HG03196 (cell line): ENCODE measurements around the gene HDAC7.
"Not testable (repeated sequence)": the region's sequence is repeated elsewhere in the genome, so short reads cannot be mapped to it uniquely, and the experiment has no call there.

ENCODE experiments used
- ATAC-seq: cut with Tn5 transposase; IDR thresholded peaks from one replicate; pipeline ENCODE4 v1.9.1; 2021; ENCODE audit not compliant: unreplicated experiment

HDAC7 gene

DNA sequence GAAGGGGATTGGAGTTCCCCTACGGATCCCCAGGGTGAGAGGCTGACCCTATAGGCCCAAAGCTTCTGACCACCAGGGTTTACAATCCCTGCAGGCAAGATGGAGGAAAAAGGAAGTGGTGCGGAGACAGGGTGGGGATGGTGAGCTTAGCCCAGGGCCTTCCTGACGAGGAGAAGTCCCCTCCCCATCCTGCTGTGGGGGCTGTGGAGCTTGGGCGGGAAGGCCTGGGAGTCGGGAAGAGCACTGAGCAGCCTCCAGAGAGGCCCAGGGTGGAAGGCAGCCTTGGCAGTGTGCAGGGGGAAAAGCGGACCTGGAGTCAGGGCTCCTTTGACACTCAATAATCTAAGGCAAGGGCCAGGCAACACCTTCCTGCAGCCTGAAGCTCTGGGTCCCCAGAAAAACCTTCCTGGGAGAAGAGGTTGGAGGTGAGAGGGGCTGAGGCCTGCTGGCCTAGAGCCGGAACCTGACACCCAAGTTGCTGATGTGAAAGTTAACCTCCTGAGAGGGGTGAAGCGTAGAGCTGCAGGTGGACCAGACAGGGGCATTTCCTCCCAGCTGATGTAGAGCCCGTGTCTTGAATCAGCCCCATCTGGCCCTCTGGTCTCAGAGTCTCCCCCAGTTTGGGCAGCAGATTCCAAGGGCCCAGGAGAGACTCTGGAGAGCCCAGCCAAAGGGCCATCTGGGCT is 6.0 kb downstream of the HDAC7 start:
- peak; percentile 39 for ATAC-seq

GRCh38 chr12:47812797-47813510 is 6.7 kb downstream of the HDAC7 start:
- ATAC-seq = peak; percentile 65

GRCh38 chr12:47811581-47812484 is 7.9 kb downstream of the HDAC7 start:
- no peak for ATAC-seq

DNA sequence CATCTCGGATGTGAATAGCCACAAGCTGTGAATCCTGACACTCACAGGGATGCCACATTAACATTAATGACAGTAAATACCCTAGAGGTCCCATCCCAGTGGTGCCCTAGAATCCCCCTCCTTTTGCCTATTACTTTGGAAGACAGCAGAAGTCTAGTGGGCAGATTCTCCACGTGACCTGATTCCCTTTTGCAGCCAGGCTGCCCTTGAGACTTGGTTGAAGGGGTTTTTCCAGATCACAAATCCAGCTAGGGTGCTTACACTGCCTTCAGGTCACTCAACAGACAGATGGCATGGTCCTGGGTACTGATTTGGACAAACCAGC is 8.7 kb downstream of the HDAC7 start:
- ATAC-seq = no peak

DNA sequence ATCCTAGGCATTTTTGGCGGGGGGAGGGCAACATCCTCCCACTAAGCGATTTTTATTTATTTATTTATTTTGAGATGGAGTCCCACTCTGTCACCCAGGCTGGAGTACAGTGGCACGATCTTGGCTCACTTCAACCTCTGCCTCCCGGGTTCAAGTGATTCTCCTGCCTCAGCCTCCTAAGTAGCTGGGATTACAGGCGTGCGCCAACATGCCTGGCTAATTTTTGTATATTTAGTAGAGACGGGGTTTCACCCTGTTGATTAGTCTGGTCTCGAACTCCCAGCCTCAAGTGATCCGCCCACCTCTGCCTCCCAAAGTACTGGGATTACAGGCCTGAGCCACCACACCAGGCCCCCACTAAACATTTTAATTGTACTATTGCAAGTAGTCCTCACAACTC is 10.2 kb downstream of the HDAC7 start:
- ATAC-seq = not testable (repeated sequence)

- no peak for ATAC-seq
Measured at GRCh38 chr12:47808574-47809365, 10.9 kb downstream of the HDAC7 start.

DNA sequence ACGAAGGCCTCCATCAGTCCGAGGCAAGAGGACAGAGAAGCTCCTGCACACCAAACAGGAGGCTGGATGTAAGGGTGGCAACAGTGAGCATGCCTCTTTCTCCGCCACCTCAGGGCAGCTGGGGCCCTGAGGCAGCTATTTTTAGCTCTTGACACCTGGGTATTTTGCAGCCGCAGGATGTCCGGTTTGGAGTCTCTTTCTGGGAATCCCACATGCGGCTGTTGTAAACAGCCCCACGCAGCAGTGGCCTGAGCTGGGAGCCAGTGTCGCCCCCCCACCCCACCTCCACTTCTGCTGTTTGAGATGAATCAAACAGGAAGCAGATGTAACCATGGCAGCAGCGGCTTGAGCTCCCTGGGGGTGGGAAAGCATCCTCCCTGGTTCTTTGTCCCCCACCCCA is 11.7 kb downstream of the HDAC7 start:
- no peak for ATAC-seq

GRCh38 chr12:47807338-47807737 is 12.4 kb downstream of the HDAC7 start:
- no peak for ATAC-seq

DNA sequence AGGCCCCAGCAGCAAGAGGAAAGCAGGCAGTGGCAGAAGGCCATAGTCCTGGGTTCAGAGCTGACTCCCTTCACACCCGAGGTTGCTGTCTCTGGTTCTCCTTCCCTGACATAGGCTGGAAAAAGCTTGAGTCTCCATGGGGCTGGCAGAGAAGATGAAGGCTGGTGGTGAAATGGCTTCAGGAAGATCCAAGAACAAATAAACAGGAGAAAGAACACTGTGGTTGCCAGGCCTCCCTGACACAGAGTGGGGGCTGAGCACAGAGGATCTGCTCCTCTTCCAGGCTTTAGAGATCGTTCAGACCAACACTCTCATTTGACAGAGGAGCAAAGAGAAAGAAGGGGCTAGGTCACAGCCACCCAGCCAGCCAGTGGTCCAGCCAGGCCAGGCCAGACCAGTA is 14.3 kb downstream of the HDAC7 start:
- no peak for ATAC-seq

- ATAC-seq = no peak
Measured at GRCh38 chr12:47804171-47804570, 15.5 kb downstream of the HDAC7 start.

DNA sequence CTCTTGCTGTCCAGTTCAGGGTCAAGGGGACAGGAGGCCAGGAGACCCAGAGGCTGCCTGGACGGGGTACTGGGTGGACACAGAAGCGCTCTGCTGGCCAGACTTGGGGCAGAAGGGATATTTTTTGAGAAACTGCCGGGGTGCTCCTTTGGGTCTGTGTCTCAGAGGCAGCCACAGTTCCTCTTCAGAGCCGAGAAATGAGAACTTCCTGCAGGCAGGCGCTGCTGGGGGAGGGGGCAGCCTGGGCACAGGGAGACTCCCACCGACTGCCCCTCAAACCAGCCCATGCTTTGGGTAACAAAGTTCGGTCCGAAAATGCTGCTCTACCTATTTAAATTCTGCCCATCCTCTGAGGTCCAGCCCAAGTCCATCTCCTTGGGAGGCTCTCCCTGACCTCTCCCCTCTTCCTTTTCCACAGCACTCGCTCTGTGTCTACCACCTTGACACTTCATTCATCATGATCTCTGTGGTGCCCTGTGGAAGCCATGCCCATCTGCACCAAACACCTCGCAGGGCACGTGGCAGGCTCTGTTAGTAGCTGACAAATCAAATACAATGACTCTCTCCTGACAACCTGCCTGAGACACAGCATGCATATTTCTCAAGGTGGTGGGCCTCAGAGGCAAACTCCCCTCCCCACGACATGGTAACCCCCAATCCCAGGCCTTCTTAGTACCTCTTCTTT is 16.4 kb downstream of the HDAC7 start:
- no peak for ATAC-seq

- ATAC-seq = no peak
Measured at GRCh38 chr12:47802312-47802711, 17.4 kb downstream of the HDAC7 start.

DNA sequence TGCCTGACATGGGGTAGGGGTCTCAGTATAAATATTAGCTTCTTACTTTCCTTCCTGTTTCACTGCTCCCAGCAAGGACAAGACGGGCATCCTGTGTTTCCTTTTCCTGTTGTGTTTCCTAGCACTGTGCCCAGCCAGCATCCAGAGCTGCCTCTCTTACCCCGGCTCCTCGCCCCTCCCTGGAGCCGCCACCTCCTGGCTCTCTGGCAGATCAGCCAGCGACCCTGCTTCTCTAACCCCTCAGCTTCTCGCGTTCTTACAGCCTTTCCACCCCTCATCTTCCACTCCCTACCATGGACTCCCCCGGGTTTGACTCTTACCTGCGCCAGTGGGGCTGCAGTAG is 17.8 kb downstream of the HDAC7 start:
- ATAC-seq = no peak

GRCh38 chr12:47801170-47801903 is 18.4 kb downstream of the HDAC7 start:
- ATAC-seq = no peak

GRCh38 chr12:47800582-47800981 is 19.1 kb downstream of the HDAC7 start:
- no peak for ATAC-seq

- ATAC-seq = no peak
Measured at GRCh38 chr12:47799357-47799955, 20.2 kb downstream of the HDAC7 start.

GRCh38 chr12:47798382-47798948 is 21.2 kb downstream of the HDAC7 start:
- no peak for ATAC-seq

DNA sequence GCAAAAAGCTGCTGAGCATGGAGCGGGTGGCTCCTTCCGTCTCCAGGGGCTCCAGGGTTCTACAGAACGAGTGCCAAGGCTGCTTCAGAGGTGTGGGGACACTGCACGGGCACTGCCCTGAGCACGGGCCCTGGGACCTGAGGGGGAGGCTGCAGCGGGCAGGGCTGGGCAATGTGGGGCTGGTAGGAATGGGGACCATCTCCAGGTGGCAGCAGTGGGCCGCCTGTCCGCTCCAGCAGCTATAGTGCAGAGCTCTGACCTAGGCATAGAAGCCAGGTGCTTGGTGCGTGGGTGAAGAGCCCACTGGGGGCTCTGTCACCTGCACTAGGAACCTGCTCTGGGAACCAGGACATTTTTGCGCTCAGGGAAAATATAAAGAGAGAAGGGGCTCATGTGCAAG is 22.3 kb downstream of the HDAC7 start:
- no peak for ATAC-seq

DNA sequence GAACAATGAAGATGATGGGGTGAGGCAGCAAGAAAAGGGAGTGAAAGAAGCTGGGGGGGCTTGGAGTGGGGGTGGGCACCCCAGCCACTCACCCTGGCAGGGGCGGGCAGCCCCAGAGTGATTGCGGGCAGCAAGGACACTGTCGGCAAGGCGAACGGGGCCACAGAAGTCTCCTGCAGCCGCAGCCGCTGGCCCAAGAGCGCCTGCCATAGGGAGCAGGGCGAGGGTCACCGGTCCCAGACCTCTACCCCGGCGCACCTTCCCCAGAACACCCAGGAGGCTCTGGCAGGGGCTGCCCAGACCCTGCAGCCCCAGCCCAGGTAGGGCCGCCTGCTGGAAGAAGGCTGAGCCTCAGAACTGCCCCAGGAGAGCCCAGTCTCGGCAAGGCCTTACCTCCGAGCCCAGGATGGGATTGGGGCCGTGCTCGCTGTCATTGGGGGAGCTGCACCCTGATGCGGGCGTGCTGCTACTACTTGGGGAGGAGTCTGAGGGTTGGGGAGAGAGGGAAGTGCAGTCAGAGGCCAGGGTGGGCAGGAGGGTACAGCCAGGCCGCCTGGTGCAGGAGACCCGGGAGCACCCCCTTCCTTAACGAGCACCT is 23.8 kb downstream of the HDAC7 start:
- ATAC-seq = no peak
